Bronchial epithelial cell (primary cell): ENCODE measurements around the gene CCR6. TPM values are rescaled to one million over a fixed set of nuclear protein-coding genes. Genes with fewer than 3 reads are reported as not detected.

Experiments used
- DNase-seq: peaks from one replicate; pipeline ENCODE4 v3.0.0-alpha.2; 2010; ENCODE audit warnings: low read depth
- FAIRE-seq: peaks from 2 replicates; lab custom pipeline; 2011; peaks lifted over from hg19 to GRCh38; lab: Jason Lieb, UNC
- H3K27me3 ChIP-seq: 2 replicates; pipeline ENCODE4 v1.5.1; 2011; ENCODE audit warnings: low read length; ENCODE audit not compliant: control insufficient read depth, insufficient read depth
- H3K36me3 ChIP-seq: 2 replicates; pipeline ENCODE4 v1.5.1; 2011; ENCODE audit warnings: low read length; ENCODE audit not compliant: control insufficient read depth, insufficient read depth
- H3K4me3 ChIP-seq: 2 replicates; pipeline ENCODE4 v1.5.1; 2011; ENCODE audit warnings: mild to moderate bottlenecking, low read depth, low read length, control low read depth
- CTCF ChIP-seq: IDR thresholded peaks from 2 replicates; pipeline ENCODE4 v1.5.1; 2011; ENCODE audit warnings: mild to moderate bottlenecking, moderate library complexity, low read length, control low read depth, inconsistent platforms; ENCODE audit not compliant: insufficient read depth, severe bottlenecking
- total RNA-seq: library from RNA; depleted of rRNA; stranded (reverse); fragments of >200 nt; gene quantifications from 2 replicates; pipeline ENCODE4 v1.2.1, GENCODE V29; 2014

CCR6 gene
- total RNA-seq, 1 donor from 2014 or later: not detected

DNA sequence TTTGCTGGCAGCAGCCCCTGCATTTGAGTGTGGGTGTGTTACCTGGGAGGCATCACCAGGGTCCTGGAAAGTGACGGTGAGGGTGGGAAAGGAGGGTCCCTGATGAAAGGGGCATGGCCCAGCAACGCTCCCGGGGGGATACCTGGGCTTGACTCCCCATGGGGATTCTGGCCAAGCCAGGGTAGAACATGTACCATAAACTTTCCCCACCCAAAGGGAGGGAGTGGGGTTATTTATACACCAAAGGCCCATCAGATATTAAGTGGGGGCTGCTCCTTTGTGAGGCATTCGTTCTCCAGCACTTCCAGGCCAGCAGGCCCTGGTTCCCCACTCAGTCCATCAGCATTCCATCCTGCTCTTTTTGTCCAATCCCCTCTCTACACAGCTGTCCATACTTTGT is 20.6 kb upstream of the CCR6 start:
- FAIRE-seq (no peak), DNase-seq (no peak)
- Histone ChIP-seq H3K4me3 (no peak overlapping the region), H3K27me3 (no peaks in the 10 kb centered on the region), H3K36me3 (no peaks in the 10 kb centered on the region)
- no peak for TF ChIP-seq CTCF

GRCh38 chr6:167103041-167103891 is 19.6 kb upstream of the CCR6 start:
- no peak for DNase-seq
- H3K27me3 ChIP-seq: no peaks in the 10 kb centered on the region
- H3K36me3 ChIP-seq: no peaks in the 10 kb centered on the region
- FAIRE-seq: no peak
- no peak overlapping the region for H3K4me3 ChIP-seq
- no peak for TF ChIP-seq CTCF

- FAIRE-seq (no peak), DNase-seq (no peak)
- no peak for TF ChIP-seq CTCF
- no peaks in the 10 kb centered on the region for H3K36me3 ChIP-seq
- H3K4me3 ChIP-seq: no peak overlapping the region
- H3K27me3 ChIP-seq: no peaks in the 10 kb centered on the region
Measured at GRCh38 chr6:167104388-167104787, 18.5 kb upstream of the CCR6 start.

- no peaks in the 10 kb centered on the region for H3K27me3 ChIP-seq
- no peaks in the 10 kb centered on the region for H3K36me3 ChIP-seq
- no peak for DNase-seq
- TF ChIP-seq CTCF: no peak
- no peak for FAIRE-seq
- no peak overlapping the region for H3K4me3 ChIP-seq
Measured at GRCh38 chr6:167105060-167105459, 17.8 kb upstream of the CCR6 start.

DNA sequence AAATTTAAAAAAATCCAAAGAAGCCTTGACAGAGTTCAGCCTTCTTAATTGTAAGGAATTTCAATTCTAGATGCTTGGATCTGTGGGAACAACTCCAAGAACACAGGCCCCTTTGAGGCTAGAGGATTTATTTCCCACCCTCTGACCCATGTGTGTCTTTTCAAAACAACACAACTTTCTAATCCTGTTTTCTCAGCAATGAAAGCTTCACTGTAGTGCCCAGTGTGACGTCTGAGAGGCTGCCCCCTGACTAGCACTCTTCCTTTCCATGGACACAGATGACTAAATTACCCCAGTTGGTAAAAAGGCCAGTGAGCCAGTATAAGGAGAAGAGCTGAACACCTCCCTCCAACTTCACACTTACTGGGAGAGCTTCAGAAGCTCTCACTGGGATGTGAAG is 16.5 kb upstream of the CCR6 start:
- H3K36me3 ChIP-seq: no peaks in the 10 kb centered on the region
- H3K27me3 ChIP-seq: no peaks in the 10 kb centered on the region
- DNase-seq (no peak), FAIRE-seq (no peak)
- no peak overlapping the region for H3K4me3 ChIP-seq
- TF ChIP-seq CTCF: no peak

DNA sequence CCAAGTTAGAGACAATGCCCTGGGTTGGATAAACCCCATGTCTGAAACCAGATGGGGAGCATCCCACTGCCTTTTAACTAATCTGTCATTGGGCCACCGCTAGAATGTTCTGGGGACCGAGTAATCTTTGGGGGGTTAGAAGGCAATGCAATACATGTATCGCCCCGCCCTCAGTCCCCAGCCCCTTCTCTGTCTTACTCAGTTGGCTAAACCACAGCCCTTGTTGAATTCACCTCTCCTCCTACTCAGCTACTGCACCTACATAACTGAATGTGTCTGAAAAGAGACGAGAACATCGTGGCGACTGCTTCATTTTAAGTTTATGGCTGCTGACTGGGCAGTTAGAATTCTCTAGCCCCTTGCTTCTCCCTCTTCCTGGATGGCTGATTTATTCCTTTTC is 15.1 kb upstream of the CCR6 start:
- TF ChIP-seq CTCF: no peak
- FAIRE-seq: no peak
- H3K4me3 ChIP-seq: no peak overlapping the region
- no peaks in the 10 kb centered on the region for H3K27me3 ChIP-seq
- no peaks in the 10 kb centered on the region for H3K36me3 ChIP-seq
- DNase-seq: no peak
